Spleen (tissue), 7 donors: ENCODE measurements around the gene IGFL3.

ENCODE experiments used
- POLR2A ChIP-seq, 3 donors: fragments of 450-650 bp; IDR thresholded peaks; one replicate each; pipeline ENCODE4 v1.5.1; 2017; ENCODE audit warnings: antibody characterized with exemption in 3 of 3, mild to moderate bottlenecking in 1 of 3
- POLR2AphosphoS5 ChIP-seq, 3 donors: sonication (generic); formaldehyde crosslinking; IDR thresholded peaks; one replicate each; pipeline ENCODE4 v1.5.1; 2017; ENCODE audit warnings: antibody characterized with exemption in 3 of 3
- TF ChIP-seq, protein P1 (sequence below), 11 experiments: fragments of 200-600 bp in 7 of 11; fragments of 450-650 bp in 4 of 11; sonication (generic) in 4 of 11; IDR thresholded peaks in 8 of 11; conservative IDR thresholded peaks in 3 of 11; 1 replicate in 7 of 11; 2 replicates in 4 of 11; pipeline versions ENCODE4 v1.4.0 to v1.8.0; 2016 to 2021; ENCODE audit warnings: antibody characterized with exemption in 11 of 11, inconsistent platforms in 4 of 11, mild to moderate bottlenecking in 1 of 11
- donor health status: DM: no; HTN: no; CAD: no; lungs with moderate emphysema.
- donor health status: DM: no; HTN: no; CAD: no.
- donor health status: DM: no; HTN: no; CAD: no.

DNA sequence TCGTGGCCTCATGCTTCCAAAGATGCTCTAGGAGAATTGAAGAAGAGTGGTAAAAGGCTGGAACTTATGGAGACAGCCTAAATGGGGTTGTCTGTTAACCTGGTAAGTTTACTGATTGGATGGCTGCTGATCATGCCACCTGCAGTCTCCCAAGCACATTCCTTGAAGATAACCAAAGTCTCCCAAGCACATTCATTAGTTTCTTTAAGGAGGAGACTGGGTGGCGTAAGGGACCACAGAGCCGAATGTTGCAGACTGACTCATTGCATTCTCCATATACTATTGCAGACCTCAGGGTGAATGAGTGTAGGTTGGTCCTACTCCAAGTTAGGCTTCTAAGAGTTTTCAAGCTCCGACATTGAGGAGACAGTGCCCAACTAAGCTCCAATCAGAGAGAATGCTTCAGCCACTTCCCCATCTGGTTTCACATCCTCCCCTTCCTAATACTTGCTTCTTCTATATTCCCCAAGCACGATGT lies at the start of gene IGFL3:
- TF ChIP-seq, protein P1, sequence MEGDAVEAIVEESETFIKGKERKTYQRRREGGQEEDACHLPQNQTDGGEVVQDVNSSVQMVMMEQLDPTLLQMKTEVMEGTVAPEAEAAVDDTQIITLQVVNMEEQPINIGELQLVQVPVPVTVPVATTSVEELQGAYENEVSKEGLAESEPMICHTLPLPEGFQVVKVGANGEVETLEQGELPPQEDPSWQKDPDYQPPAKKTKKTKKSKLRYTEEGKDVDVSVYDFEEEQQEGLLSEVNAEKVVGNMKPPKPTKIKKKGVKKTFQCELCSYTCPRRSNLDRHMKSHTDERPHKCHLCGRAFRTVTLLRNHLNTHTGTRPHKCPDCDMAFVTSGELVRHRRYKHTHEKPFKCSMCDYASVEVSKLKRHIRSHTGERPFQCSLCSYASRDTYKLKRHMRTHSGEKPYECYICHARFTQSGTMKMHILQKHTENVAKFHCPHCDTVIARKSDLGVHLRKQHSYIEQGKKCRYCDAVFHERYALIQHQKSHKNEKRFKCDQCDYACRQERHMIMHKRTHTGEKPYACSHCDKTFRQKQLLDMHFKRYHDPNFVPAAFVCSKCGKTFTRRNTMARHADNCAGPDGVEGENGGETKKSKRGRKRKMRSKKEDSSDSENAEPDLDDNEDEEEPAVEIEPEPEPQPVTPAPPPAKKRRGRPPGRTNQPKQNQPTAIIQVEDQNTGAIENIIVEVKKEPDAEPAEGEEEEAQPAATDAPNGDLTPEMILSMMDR (IDR thresholded peaks at IDR 0.05 in 8 of 11, conservative IDR thresholded peaks at IDR 0.05 in 3 of 11), result no peak
- TF ChIP-seq POLR2A (IDR thresholded peaks at IDR 0.05) (no peak), POLR2AphosphoS5 (IDR thresholded peaks at IDR 0.05) (no peak)
